ENCODE results near the gene NAT16. TPM values are rescaled to one million over a fixed set of nuclear protein-coding genes. Genes with fewer than 3 reads are reported as not detected.

The NAT16 gene
- polyA plus RNA-seq, 1 of the 3 experiments (the other 2 are of a cell fraction), result 0.64 TPM

GRCh38 chr7:101212014-101212413 is 31.9 kb upstream of the NAT16 start (continued):
- TF ChIP-seq GABPA (IDR thresholded peaks at IDR 0.05; ENCODE audit: low read depth) (no peak), SMC3 (IDR thresholded peaks at IDR 0.05; ENCODE audit: low read depth, low read length) (no peak), CHD2 (IDR thresholded peaks at IDR 0.05; ENCODE audit: low read length, partially characterized antibody) (no peak), MXI1 (IDR thresholded peaks at IDR 0.05; ENCODE audit: low read depth, low read length) (no peak), TEAD4 (IDR thresholded peaks at IDR 0.05; ENCODE audit: borderline replicate concordance, insufficient read depth) (no peak), GATA2 (CRISPR knock-in tag; IDR thresholded peaks at IDR 0.05) (no peak), NFIC (IDR thresholded peaks at IDR 0.05; ENCODE audit: borderline replicate concordance) (no peak), SIN3A (IDR thresholded peaks at IDR 0.05; ENCODE audit: borderline replicate concordance, low read depth, low read length) (no peak), TCF12 (IDR thresholded peaks at IDR 0.05) (no peak)
- TF ChIP-seq, protein P1, sequence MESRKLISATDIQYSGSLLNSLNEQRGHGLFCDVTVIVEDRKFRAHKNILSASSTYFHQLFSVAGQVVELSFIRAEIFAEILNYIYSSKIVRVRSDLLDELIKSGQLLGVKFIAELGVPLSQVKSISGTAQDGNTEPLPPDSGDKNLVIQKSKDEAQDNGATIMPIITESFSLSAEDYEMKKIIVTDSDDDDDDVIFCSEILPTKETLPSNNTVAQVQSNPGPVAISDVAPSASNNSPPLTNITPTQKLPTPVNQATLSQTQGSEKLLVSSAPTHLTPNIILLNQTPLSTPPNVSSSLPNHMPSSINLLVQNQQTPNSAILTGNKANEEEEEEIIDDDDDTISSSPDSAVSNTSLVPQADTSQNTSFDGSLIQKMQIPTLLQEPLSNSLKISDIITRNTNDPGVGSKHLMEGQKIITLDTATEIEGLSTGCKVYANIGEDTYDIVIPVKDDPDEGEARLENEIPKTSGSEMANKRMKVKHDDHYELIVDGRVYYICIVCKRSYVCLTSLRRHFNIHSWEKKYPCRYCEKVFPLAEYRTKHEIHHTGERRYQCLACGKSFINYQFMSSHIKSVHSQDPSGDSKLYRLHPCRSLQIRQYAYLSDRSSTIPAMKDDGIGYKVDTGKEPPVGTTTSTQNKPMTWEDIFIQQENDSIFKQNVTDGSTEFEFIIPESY (IDR thresholded peaks at IDR 0.05; ENCODE audit: borderline replicate concordance, low read depth), result no peak

DNA sequence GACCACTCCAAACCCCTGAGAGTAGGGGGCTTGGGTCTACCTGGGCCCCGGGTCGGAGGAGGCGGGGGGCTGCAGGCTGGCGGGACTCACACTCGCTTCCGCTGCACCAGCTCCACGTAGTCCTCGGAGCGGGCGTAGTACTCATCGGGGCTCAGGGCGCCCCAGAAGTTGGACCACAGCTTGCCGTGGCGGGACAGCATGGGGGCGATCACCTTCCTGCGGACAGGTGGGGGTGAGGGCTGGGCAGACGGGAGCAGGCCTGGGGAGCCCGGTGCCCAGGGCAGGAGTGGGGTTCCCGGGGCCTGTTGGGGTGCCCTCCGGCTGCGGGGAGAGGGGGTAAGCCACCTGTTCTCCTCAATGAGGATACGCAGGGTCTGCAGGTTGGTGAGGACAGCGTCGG is 31.4 kb upstream of the NAT16 start:
- Histone ChIP-seq H3K4me1 (ENCODE audit: control insufficient read depth in 1 of 2, insufficient read depth in 2 of 2, low read depth in 1 of 2, low read length in 1 of 2) (peaks cover 8 to 18% of the 10 kb centered on the region in 2 experiments; a peak in 2 of 4 replicates), H3K9ac (no peak overlapping the region), H3K4me2 (no peak overlapping the region), H3F3A (replicated peaks; ENCODE audit: insufficient read depth) (peaks cover 9% of the 10 kb centered on the region), H3K4me3 (ENCODE audit: low read depth in 2 of 2, low read length in 1 of 2) (no peak overlapping the region), H2AFZ (ENCODE audit: low read depth) (no peak overlapping the region), H3K27ac (ENCODE audit: low read depth in 2 of 2, low read length in 1 of 2) (no peak overlapping the region), H4K20me1 (ENCODE audit: insufficient read depth) (no peaks in the 10 kb centered on the region), H3K79me2 (ENCODE audit: insufficient read depth) (peaks cover 27% of the 10 kb centered on the region), H3K36me3 (replicated peaks in 1 of 2; ENCODE audit: control insufficient read depth in 1 of 2, insufficient read depth in 2 of 2, low read length in 1 of 2) (peaks cover 33 to 39% of the 10 kb centered on the region in 2 experiments), H3K9me2 (no peaks in the 10 kb centered on the region), H3K27me3 (ENCODE audit: insufficient read depth) (no peaks in the 10 kb centered on the region), H3K9me3 (no peaks in the 10 kb centered on the region)
- POLR2A ChIA-PET, result no interaction called here
- WGBS (ENCODE audit: low lambda C conversion rate), result 98% methylated on average over 24 of the region's 24 CpGs
- CTCF ChIA-PET, result interaction anchor here (1.1 to 1.8 kb wide), 5 partner anchors 19 to 78 kb away, joined by 3 to 9 read pairs (median 4); no protein-coding TSS in a partner anchor
- no peak for TF ChIP-seq MAX (IDR thresholded peaks at IDR 0.05; ENCODE audit: low read depth)
- TF ChIP-seq SMC3 (IDR thresholded peaks at IDR 0.05; ENCODE audit: low read depth, low read length), result no peak
- TF ChIP-seq REST (IDR thresholded peaks at IDR 0.05; ENCODE audit: low read depth, low read length), result no peak
- TF ChIP-seq RXRA (IDR thresholded peaks at IDR 0.05; ENCODE audit: borderline replicate concordance, low read depth), result no peak
- TF ChIP-seq, protein P1 (IDR thresholded peaks at IDR 0.05; ENCODE audit: borderline replicate concordance, low read depth), result no peak
- no peak for TF ChIP-seq NFIC (IDR thresholded peaks at IDR 0.05; ENCODE audit: borderline replicate concordance)
- no peak for TF ChIP-seq FOXJ3 (CRISPR knock-in tag; IDR thresholded peaks at IDR 0.05)
- TF ChIP-seq TAF1 (IDR thresholded peaks at IDR 0.05; ENCODE audit: borderline replicate concordance, low read depth, low read length), result no peak
- DNase-seq, result no peak

Measured in SK-N-SH (cell line).